Right lobe of liver (tissue), 6 donors: Measurements from ENCODE around the gene ENDOU. TPM values are rescaled to one million over a fixed set of nuclear protein-coding genes. Genes with fewer than 3 reads are reported as not detected.

Experiments
- ATAC-seq, 4 donors: fragments of 200-7000 bp; cut with Tn5 transposase; one replicate each; pipeline ENCODE4 v1.9.1; 2020; ENCODE audit warnings: mild to moderate bottlenecking in 4 of 4, moderate library complexity in 4 of 4
- DNase-seq, 3 donors: peaks; one replicate each; pipeline ENCODE4 v3.0.0-alpha.2; 2020
- H3K27ac ChIP-seq, 3 donors: fragments of 200-600 bp; one replicate each; pipeline ENCODE4 v1.8.0; 2022
- H3K27me3 ChIP-seq, 2 donors: fragments of 200-600 bp; one replicate each; pipeline ENCODE4 v1.8.0; 2022
- H3K36me3 ChIP-seq, 4 donors: fragments of 200-600 bp; sonication (generic) in 1 of 4; one replicate each; pipeline versions ENCODE4 v1.5.1 to v1.8.0; 2017 to 2022; ENCODE audit warnings: control low read depth in 1 of 4
- H3K4me1 ChIP-seq, 4 donors: fragments of 200-600 bp; sonication (generic) in 1 of 4; one replicate each; pipeline versions ENCODE4 v1.5.1 to v1.8.0; 2017 to 2022; ENCODE audit warnings: control low read depth in 1 of 4
- H3K4me3 ChIP-seq, 3 donors: fragments of 200-600 bp; one replicate each; pipeline ENCODE4 v1.8.0; 2022
- H3K9me3 ChIP-seq, 4 donors: fragments of 200-600 bp; sonication (generic) in 1 of 4; one replicate each; pipeline versions ENCODE4 v1.5.1 to v1.8.0; 2017 to 2022; ENCODE audit warnings: control low read depth in 1 of 4
- POLR2A ChIP-seq: fragments of 450-650 bp; IDR thresholded peaks from one replicate; pipeline ENCODE4 v1.6.1; 2017; ENCODE audit warnings: antibody characterized with exemption, mild to moderate bottlenecking
- WGBS: methylation state at CpG from one replicate; pipeline ENCODE4 v1.1.6; 2018; ENCODE audit warnings: low coverage, low lambda C conversion rate; ENCODE audit not compliant: insufficient coverage; ENCODE audit errors: missing lambda C conversion rate; 5-methylcytosine and 5-hydroxymethylcytosine counted together
- intact Hi-C, 2 donors: fragments of 100-400 bp; cut with DNase I; formaldehyde crosslinking; loops; one replicate each; pipeline versions ENCODE4 v1.11.2 to v1.14.1; 2022
- total RNA-seq, 6 experiments: library from RNA; depleted of rRNA in 2 of 6; stranded (reverse); fragments of >200 nt in 2 of 6; fragmentation: NEBNext Ultra II Directional in 3 of 6; extraction: Animal tissue kit (Norgen Biotek cat#: 25700) in 3 of 6; gene quantifications; one replicate each; pipeline versions ENCODE4 v1.1.0 to v1.2.4, GENCODE V29; 2016 to 2023
- TF ChIP-seq, protein P1 (sequence below), 4 donors: fragments of 200-600 bp in 3 of 4; fragments of 450-650 bp in 1 of 4; IDR thresholded peaks; one replicate each; pipeline versions ENCODE4 v1.5.1 to v1.8.0; 2016 to 2022; ENCODE audit warnings: antibody characterized with exemption in 4 of 4, mild to moderate bottlenecking in 2 of 4
- donor health status: DM: no; HTN: yes; CAD: no.
- donor health status: DM: no; HTN: no; CAD: no.
- donor health status: DM: no; HTN: no; CAD: no.
- donor health status: DM: no; HTN: yes; CAD: no.
- donor health status: DM: no; HTN: yes; CAD: no.

Gene ENDOU
- total RNA-seq, 6 experiments from 2014 or later = not detected

DNA sequence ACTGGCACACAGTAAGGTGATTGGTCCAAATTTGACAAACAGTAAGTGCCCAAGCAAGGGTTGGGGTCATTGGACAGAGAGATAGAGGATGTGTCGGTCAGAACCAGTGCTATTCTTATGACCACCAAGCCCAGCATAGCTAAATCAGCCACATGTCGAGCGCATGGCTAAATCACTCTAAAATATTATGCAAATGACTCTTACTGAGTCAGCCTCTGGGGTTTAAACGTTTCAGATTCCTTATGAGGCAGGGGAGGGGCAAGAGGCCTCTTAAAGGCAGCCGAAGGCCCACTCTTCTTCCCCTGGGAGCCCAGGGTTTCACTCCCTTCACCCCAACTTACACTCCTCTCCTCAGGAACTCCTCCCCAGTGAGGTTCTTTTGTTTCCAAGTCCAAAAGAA is 603 bp upstream of the ENDOU start:
- Histone ChIP-seq H3K27ac (no peak overlapping the region), H3K4me1 (peaks cover 0 to 11% (median 4%) of the 10 kb centered on the region in 4 donors), H3K27me3 (no peaks in the 10 kb centered on the region), H3K4me3 (no peak overlapping the region), H3K36me3 (no peaks in the 10 kb centered on the region), H3K9me3 (no peaks in the 10 kb centered on the region)
- DNase-seq = no peak
- no peak for ATAC-seq
- TF ChIP-seq, protein P1, sequence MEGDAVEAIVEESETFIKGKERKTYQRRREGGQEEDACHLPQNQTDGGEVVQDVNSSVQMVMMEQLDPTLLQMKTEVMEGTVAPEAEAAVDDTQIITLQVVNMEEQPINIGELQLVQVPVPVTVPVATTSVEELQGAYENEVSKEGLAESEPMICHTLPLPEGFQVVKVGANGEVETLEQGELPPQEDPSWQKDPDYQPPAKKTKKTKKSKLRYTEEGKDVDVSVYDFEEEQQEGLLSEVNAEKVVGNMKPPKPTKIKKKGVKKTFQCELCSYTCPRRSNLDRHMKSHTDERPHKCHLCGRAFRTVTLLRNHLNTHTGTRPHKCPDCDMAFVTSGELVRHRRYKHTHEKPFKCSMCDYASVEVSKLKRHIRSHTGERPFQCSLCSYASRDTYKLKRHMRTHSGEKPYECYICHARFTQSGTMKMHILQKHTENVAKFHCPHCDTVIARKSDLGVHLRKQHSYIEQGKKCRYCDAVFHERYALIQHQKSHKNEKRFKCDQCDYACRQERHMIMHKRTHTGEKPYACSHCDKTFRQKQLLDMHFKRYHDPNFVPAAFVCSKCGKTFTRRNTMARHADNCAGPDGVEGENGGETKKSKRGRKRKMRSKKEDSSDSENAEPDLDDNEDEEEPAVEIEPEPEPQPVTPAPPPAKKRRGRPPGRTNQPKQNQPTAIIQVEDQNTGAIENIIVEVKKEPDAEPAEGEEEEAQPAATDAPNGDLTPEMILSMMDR (IDR thresholded peaks at IDR 0.05) = no peak
- TF ChIP-seq POLR2A = no peak
- intact Hi-C loops = no loop called here
- WGBS = 74% methylated on average over 4 of the region's 5 CpGs

- DNase-seq (peak in 1 of 3 donors; percentile 14), ATAC-seq (no peak)
- peaks cover 0 to 9% (median 0%) of the 10 kb centered on the region in 4 donors for H3K36me3 ChIP-seq
- WGBS = 84% methylated on average over 4 of the region's 5 CpGs
- TF ChIP-seq, protein P1 (IDR thresholded peaks at IDR 0.05) = no peak
- TF ChIP-seq POLR2A = no peak
- H3K4me1 ChIP-seq = no peaks in the 10 kb centered on the region
- H3K9me3 ChIP-seq = no peaks in the 10 kb centered on the region
- no peak overlapping the region for H3K27ac ChIP-seq
- no peak overlapping the region for H3K4me3 ChIP-seq
- intact Hi-C loops = no loop called here
- no peaks in the 10 kb centered on the region for H3K27me3 ChIP-seq
Measured at GRCh38 chr12:47722941-47723631, 2.2 kb downstream of the ENDOU start.

GRCh38 chr12:47722136-47722834 is 3.0 kb downstream of the ENDOU start:
- Histone ChIP-seq H3K27me3 (no peaks in the 10 kb centered on the region), H3K4me3 (no peak overlapping the region), H3K9me3 (no peaks in the 10 kb centered on the region), H3K4me1 (peaks cover 0 to 2% (median 0%) of the 10 kb centered on the region in 4 donors), H3K27ac (no peak overlapping the region), H3K36me3 (peaks cover 0 to 9% (median 0%) of the 10 kb centered on the region in 4 donors)
- ATAC-seq (no peak), DNase-seq (peak in 1 of 3 donors; percentile 31)
- intact Hi-C loops = no loop called here
- 83% methylated on average over 4 of the region's 7 CpGs for WGBS
- TF ChIP-seq, protein P1 (IDR thresholded peaks at IDR 0.05) = no peak
- no peak for TF ChIP-seq POLR2A

DNA sequence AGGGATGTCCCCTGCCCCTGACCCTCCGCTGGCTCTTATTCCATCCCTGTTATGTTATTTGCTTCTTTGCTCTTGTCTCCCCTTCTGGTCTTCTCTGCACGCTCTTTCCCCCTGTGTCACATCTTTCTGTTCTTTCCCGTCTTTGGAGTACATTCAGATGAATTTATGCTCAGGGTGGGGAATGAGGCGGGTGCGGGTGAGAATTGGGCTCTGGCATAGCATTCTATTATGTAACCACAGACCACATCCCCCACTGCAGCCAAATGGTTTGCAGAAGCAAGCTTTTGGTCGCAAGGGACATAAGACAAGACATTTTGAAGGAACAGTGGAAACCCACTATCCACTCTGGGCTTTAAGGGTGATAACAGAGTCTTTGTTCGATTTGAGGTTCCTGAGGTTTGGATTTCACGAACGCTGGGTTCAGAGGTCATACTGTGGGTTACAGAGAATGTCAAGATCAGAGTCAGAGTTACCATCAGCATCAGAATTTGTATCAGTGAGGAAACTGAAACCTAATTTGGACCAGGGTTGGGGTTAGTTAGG is 3.8 kb downstream of the ENDOU start:
- no peaks in the 10 kb centered on the region for H3K9me3 ChIP-seq
- no peaks in the 10 kb centered on the region for H3K27me3 ChIP-seq
- DNase-seq (peak in 1 of 3 donors; percentile 31), ATAC-seq (no peak)
- WGBS = 74% methylated on average over 9 of the region's 9 CpGs
- no peak overlapping the region for H3K4me3 ChIP-seq
- peaks cover 0 to 9% (median 0%) of the 10 kb centered on the region in 4 donors for H3K36me3 ChIP-seq
- H3K4me1 ChIP-seq = peaks cover 0 to 5% (median 0%) of the 10 kb centered on the region in 4 donors
- intact Hi-C loops = no loop called here
- no peak for TF ChIP-seq POLR2A
- TF ChIP-seq, protein P1 (IDR thresholded peaks at IDR 0.05) = no peak
- no peak overlapping the region for H3K27ac ChIP-seq
